H1 (cell line): ENCODE measurements around the gene KCNK15. TPM values are rescaled to one million over a fixed set of nuclear protein-coding genes. Genes with fewer than 3 reads are reported as not detected.

Experiments
- ASH2L ChIP-seq: fragments of 200-600, 300-600 bp; sonication (generic); IDR thresholded peaks from one replicate; pipeline ENCODE4 v1.7.1; 2017; ENCODE audit warnings: low read length
- CEBPB ChIP-seq: IDR thresholded peaks from 2 replicates; pipeline ENCODE4 v1.6.1; 2012; ENCODE audit warnings: low read depth, low read length
- HDAC6 ChIP-seq: IDR thresholded peaks from one replicate; pipeline ENCODE4 v1.7.1; 2012; ENCODE audit warnings: low read depth, mild to moderate bottlenecking, inconsistent platforms, low read length, moderate library complexity
- MAFK ChIP-seq: IDR thresholded peaks from 2 replicates; pipeline ENCODE4 v1.6.1; 2012; ENCODE audit warnings: low read depth, mild to moderate bottlenecking, improper control_type of control experiment, low read length
- POLR2A ChIP-seq, 2 experiments: IDR thresholded peaks; 1 replicate in 1 of 2; 2 replicates in 1 of 2; pipeline ENCODE4 v1.6.1; 2011; ENCODE audit warnings: low read depth in 2 of 2, low read length in 2 of 2, mild to moderate bottlenecking in 2 of 2; ENCODE audit errors: control extremely low read depth in 1 of 2
- RXRA ChIP-seq: IDR thresholded peaks from 2 replicates; pipeline ENCODE4 v1.6.1; 2011; ENCODE audit warnings: low read depth, mild to moderate bottlenecking, low read length, moderate library complexity; ENCODE audit not compliant: insufficient read depth
- USF2 ChIP-seq: IDR thresholded peaks from 2 replicates; pipeline ENCODE4 v1.6.1; 2011; ENCODE audit warnings: low read length, improper control_type of control experiment
- polyA plus RNA-seq, 7 experiments: library from polyadenylated mRNA; depleted of rRNA in 3 of 7; stranded (reverse) in 5 of 7; unstranded in 2 of 7; fragments of >200 nt in 5 of 7; fragments of 200-250 nt in 2 of 7; gene quantifications; 1 replicate in 5 of 7; 2 replicates in 1 of 7; 4 replicates in 1 of 7; pipeline versions ENCODE4 v1.2.1 to v1.2.3, GENCODE V29; 2011 to 2013; ENCODE audit warnings: missing spikeins in 2 of 7, mixed read lengths in 2 of 7
- total RNA-seq: library from RNA; stranded (reverse); fragmentation: NEBNext Ultra II Directional; extraction: Animal tissue kit (Norgen Biotek cat#: 25700); gene quantifications from 2 replicates; pipeline ENCODE4 v1.2.1, GENCODE V29; 2021
- TF ChIP-seq, protein P1 (sequence below): fragments of 300-600 bp; sonication (generic); IDR thresholded peaks from 2 replicates; pipeline ENCODE4 v1.7.1; 2012; ENCODE audit warnings: low read length, moderate library complexity, mild to moderate bottlenecking, inconsistent platforms; ENCODE audit not compliant: insufficient replicate concordance

Gene KCNK15
- total and polyA plus RNA-seq, 2 of the 8 experiments (the other 6 are each of a cell fraction or from before 2014, with no cell fraction given) = 0.24 to 0.33 TPM

DNA sequence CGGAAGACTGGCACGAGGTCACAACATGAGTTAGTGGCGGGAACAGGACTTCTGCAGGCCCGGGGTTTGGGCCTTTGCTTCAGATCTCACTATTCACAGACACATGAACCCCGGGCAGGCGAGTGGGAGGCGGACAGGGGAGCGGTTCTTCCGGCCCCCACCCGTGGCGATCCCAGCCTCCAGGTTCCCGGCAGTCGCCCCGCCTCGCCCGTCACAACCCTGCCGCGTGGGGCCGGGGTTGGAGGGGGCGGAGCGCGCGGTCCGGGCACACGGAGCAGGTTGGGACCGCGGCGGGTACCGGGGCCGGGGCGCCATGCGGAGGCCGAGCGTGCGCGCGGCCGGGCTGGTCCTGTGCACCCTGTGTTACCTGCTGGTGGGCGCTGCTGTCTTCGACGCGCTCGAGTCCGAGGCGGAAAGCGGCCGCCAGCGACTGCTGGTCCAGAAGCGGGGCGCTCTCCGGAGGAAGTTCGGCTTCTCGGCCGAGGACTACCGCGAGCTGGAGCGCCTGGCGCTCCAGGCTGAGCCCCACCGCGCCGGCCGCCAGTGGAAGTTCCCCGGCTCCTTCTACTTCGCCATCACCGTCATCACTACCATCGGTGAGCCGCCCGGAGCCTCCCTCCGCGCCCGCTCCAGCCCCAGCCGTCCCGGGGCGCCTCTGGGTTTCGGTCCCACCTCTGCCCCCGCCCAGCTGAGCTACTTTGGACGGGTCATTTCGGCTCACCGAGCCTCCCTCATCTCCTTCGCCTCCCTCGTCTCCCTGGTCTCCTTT, at the start of gene KCNK15 (continued):
- TF ChIP-seq HDAC6 (no peak), USF2 (no peak), MAFK (no peak), CEBPB (no peak), RXRA (no peak), ASH2L (peak; percentile 69), POLR2A (IDR thresholded peaks at IDR 0.05; ENCODE audit: control extremely low read depth in 1 of 2, low read depth in 2 of 2, low read length in 2 of 2) (no peak; a peak in 1 of 3 replicates)
- TF ChIP-seq, protein P1, sequence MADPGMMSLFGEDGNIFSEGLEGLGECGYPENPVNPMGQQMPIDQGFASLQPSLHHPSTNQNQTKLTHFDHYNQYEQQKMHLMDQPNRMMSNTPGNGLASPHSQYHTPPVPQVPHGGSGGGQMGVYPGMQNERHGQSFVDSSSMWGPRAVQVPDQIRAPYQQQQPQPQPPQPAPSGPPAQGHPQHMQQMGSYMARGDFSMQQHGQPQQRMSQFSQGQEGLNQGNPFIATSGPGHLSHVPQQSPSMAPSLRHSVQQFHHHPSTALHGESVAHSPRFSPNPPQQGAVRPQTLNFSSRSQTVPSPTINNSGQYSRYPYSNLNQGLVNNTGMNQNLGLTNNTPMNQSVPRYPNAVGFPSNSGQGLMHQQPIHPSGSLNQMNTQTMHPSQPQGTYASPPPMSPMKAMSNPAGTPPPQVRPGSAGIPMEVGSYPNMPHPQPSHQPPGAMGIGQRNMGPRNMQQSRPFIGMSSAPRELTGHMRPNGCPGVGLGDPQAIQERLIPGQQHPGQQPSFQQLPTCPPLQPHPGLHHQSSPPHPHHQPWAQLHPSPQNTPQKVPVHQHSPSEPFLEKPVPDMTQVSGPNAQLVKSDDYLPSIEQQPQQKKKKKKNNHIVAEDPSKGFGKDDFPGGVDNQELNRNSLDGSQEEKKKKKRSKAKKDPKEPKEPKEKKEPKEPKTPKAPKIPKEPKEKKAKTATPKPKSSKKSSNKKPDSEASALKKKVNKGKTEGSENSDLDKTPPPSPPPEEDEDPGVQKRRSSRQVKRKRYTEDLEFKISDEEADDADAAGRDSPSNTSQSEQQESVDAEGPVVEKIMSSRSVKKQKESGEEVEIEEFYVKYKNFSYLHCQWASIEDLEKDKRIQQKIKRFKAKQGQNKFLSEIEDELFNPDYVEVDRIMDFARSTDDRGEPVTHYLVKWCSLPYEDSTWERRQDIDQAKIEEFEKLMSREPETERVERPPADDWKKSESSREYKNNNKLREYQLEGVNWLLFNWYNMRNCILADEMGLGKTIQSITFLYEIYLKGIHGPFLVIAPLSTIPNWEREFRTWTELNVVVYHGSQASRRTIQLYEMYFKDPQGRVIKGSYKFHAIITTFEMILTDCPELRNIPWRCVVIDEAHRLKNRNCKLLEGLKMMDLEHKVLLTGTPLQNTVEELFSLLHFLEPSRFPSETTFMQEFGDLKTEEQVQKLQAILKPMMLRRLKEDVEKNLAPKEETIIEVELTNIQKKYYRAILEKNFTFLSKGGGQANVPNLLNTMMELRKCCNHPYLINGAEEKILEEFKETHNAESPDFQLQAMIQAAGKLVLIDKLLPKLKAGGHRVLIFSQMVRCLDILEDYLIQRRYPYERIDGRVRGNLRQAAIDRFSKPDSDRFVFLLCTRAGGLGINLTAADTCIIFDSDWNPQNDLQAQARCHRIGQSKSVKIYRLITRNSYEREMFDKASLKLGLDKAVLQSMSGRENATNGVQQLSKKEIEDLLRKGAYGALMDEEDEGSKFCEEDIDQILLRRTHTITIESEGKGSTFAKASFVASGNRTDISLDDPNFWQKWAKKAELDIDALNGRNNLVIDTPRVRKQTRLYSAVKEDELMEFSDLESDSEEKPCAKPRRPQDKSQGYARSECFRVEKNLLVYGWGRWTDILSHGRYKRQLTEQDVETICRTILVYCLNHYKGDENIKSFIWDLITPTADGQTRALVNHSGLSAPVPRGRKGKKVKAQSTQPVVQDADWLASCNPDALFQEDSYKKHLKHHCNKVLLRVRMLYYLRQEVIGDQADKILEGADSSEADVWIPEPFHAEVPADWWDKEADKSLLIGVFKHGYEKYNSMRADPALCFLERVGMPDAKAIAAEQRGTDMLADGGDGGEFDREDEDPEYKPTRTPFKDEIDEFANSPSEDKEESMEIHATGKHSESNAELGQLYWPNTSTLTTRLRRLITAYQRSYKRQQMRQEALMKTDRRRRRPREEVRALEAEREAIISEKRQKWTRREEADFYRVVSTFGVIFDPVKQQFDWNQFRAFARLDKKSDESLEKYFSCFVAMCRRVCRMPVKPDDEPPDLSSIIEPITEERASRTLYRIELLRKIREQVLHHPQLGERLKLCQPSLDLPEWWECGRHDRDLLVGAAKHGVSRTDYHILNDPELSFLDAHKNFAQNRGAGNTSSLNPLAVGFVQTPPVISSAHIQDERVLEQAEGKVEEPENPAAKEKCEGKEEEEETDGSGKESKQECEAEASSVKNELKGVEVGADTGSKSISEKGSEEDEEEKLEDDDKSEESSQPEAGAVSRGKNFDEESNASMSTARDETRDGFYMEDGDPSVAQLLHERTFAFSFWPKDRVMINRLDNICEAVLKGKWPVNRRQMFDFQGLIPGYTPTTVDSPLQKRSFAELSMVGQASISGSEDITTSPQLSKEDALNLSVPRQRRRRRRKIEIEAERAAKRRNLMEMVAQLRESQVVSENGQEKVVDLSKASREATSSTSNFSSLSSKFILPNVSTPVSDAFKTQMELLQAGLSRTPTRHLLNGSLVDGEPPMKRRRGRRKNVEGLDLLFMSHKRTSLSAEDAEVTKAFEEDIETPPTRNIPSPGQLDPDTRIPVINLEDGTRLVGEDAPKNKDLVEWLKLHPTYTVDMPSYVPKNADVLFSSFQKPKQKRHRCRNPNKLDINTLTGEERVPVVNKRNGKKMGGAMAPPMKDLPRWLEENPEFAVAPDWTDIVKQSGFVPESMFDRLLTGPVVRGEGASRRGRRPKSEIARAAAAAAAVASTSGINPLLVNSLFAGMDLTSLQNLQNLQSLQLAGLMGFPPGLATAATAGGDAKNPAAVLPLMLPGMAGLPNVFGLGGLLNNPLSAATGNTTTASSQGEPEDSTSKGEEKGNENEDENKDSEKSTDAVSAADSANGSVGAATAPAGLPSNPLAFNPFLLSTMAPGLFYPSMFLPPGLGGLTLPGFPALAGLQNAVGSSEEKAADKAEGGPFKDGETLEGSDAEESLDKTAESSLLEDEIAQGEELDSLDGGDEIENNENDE = no peak
